NK-92 (cell line): ENCODE results near the gene SPSB1.

Experiments
- DNase-seq: peaks from one replicate; lab custom pipeline; 2025; ENCODE audit not compliant: unreplicated experiment; lab: John Stamatoyannopoulos, UW

SPSB1 gene

GRCh38 chr1:9317591-9318417, 25.1 kb downstream of the SPSB1 start:
- DNase-seq: no peak

GRCh38 chr1:9319208-9319788, 26.6 kb downstream of the SPSB1 start:
- no peak for DNase-seq

GRCh38 chr1:9319789-9320519, 27.3 kb downstream of the SPSB1 start:
- no peak for DNase-seq

- DNase-seq: no peak
Observed at GRCh38 chr1:9320520-9321479, 28.1 kb downstream of the SPSB1 start.

- no peak for DNase-seq
Observed at GRCh38 chr1:9321480-9321849, 28.8 kb downstream of the SPSB1 start.

GRCh38 chr1:9321986-9322660, 29.4 kb downstream of the SPSB1 start:
- DNase-seq: no peak

GRCh38 chr1:9322661-9323244, 30.1 kb downstream of the SPSB1 start:
- DNase-seq: no peak

- no peak for DNase-seq
Observed at GRCh38 chr1:9324246-9325096, 31.8 kb downstream of the SPSB1 start.

- DNase-seq: no peak
Observed at GRCh38 chr1:9326596-9326995, 33.9 kb downstream of the SPSB1 start.

GRCh38 chr1:9328201-9328600, 35.5 kb downstream of the SPSB1 start:
- DNase-seq: no peak

GRCh38 chr1:9328715-9329114, 36.0 kb downstream of the SPSB1 start:
- no peak for DNase-seq

GRCh38 chr1:9331016-9331415, 38.3 kb downstream of the SPSB1 start:
- DNase-seq: no peak

GRCh38 chr1:9331558-9332346, 39.1 kb downstream of the SPSB1 start:
- DNase-seq: no peak

- no peak for DNase-seq
Observed at GRCh38 chr1:9332513-9333143, 39.9 kb downstream of the SPSB1 start.

GRCh38 chr1:9338397-9339246, 45.9 kb downstream of the SPSB1 start:
- DNase-seq: no peak

GRCh38 chr1:9340172-9340854, 47.6 kb downstream of the SPSB1 start:
- no peak for DNase-seq
